GM19395 (cell line): Measurements from ENCODE around the gene HSF4.
A peak's percentile ranks its signal among the peaks of the same experiment; 100 is the strongest.

Experiments used
- ATAC-seq: cut with Tn5 transposase; IDR thresholded peaks from one replicate; pipeline ENCODE4 v1.9.1; 2021; ENCODE audit warnings: mild to moderate bottlenecking, moderate library complexity; ENCODE audit not compliant: unreplicated experiment

Gene HSF4

DNA sequence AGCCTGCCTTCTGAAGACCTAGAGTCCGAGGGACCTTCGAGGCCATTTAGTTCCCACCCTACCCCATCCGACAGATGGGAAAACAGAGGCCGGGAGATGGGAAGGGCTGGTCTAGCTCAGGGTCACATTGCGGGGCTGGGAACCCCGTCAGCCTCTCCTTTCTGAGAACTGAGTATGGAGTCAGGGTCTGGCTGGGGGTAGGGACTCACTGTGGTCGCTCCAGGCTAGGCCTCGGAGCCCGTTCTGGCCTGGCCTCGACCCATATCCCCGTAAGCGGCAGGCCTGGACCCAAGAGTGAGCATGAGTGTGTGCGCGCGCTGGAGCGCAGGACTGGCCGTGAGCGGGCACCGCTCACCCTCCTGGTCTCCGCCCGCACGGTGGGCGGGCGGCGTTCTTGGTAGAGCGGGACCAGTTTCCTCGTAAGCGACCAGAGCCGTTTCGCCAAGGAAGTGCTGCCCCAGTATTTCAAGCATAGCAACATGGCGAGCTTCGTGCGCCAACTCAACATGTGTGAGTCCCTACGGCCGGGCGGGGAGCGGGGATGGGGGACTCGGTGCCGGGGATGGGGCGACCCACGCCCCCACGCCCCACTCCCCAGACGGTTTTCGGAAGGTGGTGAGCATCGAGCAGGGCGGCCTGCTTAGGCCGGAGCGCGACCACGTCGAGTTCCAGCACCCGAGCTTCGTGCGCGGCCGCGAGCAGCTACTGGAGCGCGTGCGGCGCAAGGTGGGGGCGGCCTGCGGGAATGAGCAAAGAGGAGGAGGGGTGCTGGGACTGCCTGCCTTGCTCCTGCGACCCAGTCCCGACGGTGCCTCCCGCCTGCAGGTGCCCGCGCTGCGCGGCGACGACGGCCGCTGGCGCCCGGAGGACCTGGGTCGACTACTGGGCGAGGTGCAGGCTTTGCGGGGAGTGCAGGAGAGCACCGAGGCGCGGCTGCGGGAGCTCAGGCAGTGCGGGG is 855 bp downstream of the HSF4 start:
- no peak for ATAC-seq

GRCh38 chr16:67166110-67166547 is 1.6 kb downstream of the HSF4 start:
- no peak for ATAC-seq

- ATAC-seq, result no peak
These were observed 2.1 kb downstream of the HSF4 start for GRCh38 chr16:67166598-67167168.

- no peak for ATAC-seq
These were observed 3.0 kb downstream of the HSF4 start for GRCh38 chr16:67167588-67167987.

DNA sequence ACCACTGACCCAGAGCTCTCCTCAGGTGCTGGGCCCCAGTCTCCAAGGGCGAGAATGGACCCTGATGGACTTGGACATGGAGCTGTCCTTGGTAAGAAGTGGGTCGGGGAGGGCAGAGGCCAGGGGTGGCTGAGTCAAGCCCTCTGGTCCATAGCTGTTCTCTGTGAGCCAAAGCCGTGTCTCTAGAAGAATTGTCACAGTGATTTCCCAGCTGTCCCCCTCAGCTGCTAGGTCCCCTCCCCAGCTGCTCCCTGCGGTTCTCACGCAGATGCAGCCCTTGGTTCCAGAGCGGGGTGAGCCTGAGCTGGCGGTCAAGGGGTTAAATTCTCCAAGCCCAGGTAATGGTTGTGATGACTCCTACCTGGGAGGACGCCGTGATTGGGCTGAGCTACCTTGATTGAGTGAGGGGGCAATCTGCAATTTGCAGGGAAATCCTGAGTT is 4.5 kb downstream of the HSF4 start:
- ATAC-seq, result no peak

- ATAC-seq, result no peak
These were observed 5.2 kb downstream of the HSF4 start for GRCh38 chr16:67169642-67170167.

- peak; percentile 36 for ATAC-seq
These were observed 5.8 kb downstream of the HSF4 start, which contains the start of gene NOL3 for GRCh38 chr16:67170168-67170948. TSS of gene NOL3 (plus strand) at chr16:67170538.

GRCh38 chr16:67170949-67171649 is 6.6 kb downstream of the HSF4 start:
- ATAC-seq, result no peak

- ATAC-seq, result no peak
These were observed 8.8 kb downstream of the HSF4 start for GRCh38 chr16:67173323-67173722.

- ATAC-seq, result peak; percentile 42
These were observed 9.5 kb downstream of the HSF4 start for GRCh38 chr16:67173808-67174705.

GRCh38 chr16:67174706-67175231 is 10.2 kb downstream of the HSF4 start:
- no peak for ATAC-seq

DNA sequence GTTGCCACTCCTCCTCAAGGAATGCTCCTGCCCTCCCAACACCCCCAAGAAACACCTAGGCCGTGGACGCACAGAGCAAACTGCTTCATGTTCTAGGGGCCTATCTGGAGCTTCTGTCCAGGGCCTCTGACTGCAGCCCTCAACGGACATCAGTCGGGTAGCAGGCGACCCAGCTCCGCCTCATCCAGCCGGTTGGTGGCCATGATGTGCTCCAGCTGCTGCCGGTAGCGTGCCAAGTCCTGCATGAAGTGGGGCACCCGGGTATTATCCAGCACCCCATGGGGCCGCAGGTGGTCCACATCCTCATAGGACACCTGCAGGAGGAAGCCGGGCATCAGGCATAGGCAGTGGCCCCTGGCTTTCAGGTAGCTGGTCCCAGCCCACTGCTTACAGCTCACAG is 12.1 kb downstream of the HSF4 start:
- ATAC-seq, result no peak

GRCh38 chr16:67177743-67178699 is 13.5 kb downstream of the HSF4 start:
- ATAC-seq, result no peak

- ATAC-seq, result no peak
These were observed 15.0 kb downstream of the HSF4 start for GRCh38 chr16:67179421-67180080.

GRCh38 chr16:67180166-67180565 is 15.6 kb downstream of the HSF4 start:
- no peak for ATAC-seq

GRCh38 chr16:67181346-67181745 is 16.8 kb downstream of the HSF4 start:
- ATAC-seq, result no peak

DNA sequence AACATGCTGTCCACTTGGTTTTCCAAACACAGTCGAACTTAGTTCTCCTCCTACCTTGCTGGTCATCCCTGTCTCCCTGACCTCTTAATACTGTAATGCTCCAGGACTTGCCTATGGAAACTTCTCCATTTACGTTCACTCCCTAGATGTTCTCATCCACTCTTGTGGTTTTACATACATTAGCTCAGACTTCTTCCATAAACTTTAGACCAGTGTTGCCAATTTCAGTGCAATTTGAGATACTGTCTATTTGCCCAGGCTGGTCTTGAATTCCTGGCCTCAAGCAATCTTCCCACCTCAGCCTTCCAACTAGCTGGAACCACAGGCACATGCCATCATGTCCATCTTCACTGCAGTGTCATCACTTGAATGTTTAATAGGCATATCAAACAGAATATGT is 17.7 kb downstream of the HSF4 start:
- ATAC-seq, result no peak

DNA sequence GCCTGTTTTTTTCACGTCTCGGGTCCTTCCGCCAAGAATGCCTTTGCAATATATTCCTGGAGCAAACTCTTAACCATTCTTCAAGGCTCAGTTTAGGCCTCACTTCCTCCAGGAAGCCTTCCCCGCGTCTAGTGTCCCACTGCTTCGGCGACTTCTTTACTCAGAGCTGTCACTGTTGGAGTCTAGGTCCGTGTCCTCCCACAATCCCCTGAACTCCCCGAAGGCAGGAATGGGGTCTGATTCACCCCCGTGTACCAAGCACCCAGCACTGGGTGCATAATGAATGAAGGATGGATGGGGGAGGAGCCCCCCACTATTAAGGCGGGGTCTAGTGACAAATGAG is 18.7 kb downstream of the HSF4 start:
- no peak for ATAC-seq
